Measurements from ENCODE around the gene CERS3.

CERS3 gene

DNA sequence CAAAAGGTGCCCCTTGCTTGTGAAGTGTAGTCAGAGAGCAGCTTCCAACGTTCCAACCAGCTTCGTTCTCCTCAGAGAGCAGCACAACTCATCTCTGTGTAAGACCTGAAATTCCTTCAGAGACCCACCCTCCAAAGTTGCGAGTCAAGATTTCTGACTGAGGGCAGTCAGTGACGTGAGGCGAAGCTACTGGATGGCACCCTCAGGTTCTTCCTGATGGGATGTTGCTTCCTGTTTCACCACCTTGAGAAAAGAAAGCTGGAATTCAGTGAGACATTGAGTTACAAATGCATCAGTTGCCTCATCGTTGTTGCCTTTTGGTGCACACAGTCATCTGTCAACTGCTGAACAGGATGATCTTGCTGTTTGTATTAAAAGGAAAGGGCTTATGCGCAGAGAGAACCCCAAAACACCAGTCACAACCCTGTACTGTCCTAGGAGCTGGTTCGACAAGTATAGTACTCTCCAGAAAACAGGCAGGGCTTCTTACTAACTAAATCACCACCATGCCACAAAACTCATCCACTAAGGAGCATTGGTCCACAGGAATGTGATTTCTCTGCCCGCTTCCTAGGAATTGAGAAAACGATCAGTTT, at the start of gene CERS3:
Gene CERS3 (minus strand): TSS at position 118 of the 596 bp plus-strand sequence. CDS start 27,101 bp downstream, outside the sequence.
- no peak for DNase-seq (ENCODE audit: low spot score)

DNA sequence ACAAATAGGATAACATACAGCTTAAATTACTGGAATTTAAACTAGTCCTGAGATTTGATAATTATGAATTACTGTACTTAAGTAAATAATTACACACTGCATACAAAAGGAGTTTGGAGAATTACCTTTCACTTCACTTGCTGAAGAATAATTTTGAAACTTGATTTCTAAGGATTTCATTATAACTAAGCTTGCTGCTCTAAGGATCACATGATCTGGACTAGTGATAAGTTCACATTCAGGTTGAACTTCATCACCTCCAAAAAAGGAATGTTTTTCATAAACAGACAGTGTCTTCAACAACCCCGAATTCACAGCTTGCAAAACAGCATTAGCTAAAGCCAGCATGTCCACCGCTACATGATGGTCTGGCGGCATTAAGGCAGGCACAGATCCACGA, 44.8 kb upstream of the CERS3 start:
- DNase-seq (ENCODE audit: low spot score), result no peak

DNA sequence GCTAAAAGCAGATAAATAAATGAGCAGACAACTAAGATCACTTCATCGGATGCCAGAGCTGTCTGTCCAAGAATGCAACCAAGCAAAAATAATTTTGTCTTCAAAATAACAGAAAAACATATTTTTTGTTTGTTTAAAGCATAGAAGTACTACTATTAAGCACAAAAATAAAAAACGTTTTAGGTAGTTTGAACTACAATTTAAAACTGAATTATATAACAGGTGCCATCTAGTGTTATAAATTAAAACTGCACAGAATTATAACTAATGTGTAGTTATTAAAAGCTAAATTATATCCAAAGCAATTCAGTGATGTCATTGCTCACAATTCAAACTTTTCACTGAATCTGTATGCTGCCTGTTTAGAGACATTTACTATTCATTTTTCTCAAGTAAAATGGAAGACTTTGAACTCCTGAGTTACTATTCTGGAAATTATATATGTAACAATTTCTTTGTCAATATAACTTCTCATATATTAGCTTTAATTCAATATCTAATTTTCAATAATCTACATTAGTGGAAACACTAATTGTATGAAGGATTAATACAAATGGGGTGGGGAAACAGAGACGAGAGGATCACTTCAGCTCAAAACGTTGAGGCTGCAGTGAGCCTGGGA, 43.7 kb upstream of the CERS3 start:
- peak; percentile 30 for DNase-seq (ENCODE audit: low spot score)

DNA sequence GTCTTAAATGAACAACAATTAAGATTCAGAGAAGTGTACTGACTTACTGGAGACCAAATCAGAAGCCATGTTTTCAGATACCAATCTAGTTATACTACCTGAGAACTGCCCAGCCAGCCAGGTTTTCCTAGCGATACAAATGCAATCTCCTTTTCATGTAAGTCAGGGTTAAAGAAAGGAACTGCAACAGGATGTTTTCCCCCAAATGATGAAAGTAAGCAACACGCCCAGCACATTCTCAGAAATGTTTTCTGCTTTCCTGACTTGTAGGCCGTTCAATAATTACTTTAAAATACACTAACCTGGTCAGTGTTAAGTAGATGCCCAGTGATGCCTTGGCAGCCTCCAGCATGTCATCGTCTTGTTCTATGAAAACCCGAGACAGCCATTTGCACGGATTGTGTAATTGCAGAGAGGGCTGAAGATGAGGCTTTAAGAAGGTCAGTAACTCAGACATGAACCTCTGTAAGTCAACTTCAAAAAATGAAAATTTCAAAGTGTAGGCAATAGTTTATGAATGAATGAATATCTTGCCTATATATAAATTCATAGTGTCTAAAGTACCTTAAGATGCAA, 42.9 kb upstream of the CERS3 start:
- DNase-seq (ENCODE audit: low spot score), result no peak

DNA sequence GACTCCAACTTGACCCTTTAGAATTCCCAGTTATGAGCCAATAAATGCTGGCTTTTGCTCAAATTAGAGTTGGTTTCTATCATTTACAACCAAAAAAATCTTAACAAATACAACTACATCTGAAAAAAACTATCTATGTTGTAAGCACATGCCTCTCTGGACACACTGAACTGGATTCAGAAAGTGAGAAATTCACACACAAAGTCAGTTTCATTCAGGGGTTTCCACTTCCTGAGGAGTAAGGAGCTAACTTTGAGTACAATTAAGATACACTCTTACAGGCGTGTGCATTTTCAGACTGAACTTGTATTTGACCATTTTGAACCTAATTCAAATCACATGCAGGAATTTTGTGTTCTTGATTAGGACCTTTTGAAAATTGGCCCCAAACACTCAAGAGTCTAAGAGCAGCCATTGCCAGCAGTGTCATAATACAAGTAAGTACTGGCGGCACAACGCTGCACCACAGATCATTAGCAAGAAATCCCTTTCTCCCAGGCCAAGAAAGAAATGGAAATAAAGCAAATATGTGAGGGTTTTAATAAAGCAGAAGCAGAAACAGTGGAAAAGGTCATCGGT, 42.1 kb upstream of the CERS3 start:
- no peak for DNase-seq (ENCODE audit: low spot score)

DNA sequence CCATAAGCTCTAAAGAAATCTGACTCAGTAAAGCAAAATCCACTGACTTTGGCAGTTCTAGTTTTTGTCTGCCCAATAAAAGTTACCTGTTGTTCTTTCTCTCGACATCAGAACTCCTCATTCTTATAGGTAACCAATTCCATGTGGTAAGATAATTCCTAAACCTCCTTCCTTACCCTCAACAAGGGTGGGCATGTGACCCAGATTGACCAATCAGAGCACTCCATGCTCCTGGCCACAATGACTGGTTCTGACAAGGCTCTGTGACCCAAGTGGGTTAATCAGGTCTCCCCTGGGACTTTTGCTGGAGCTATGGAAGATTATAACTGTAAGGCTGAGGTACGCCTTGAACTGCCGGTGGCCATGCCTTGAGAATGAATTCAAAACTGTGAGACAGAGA, 41.5 kb upstream of the CERS3 start:
- no peak for DNase-seq (ENCODE audit: low spot score)

DNA sequence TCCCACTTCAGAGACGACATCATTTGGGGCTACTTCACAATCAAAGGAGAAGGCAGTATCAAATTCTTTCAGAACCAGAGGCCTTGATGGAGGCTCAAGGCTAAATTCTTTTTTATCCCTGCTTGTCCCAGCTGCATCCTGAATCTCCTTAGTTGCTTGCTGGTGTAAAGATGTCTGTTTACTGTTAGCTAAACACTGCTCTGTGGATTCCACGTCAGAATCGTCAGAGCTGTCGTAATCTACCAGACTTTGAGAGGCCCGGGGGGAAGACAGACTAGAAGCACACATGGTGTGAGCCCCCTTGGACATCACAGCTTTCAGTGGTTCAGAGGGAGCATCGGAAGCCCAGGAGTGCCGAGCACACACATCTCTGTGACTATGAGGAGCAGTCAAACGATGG, 40.6 kb upstream of the CERS3 start:
- no peak for DNase-seq (ENCODE audit: low spot score)

DNA sequence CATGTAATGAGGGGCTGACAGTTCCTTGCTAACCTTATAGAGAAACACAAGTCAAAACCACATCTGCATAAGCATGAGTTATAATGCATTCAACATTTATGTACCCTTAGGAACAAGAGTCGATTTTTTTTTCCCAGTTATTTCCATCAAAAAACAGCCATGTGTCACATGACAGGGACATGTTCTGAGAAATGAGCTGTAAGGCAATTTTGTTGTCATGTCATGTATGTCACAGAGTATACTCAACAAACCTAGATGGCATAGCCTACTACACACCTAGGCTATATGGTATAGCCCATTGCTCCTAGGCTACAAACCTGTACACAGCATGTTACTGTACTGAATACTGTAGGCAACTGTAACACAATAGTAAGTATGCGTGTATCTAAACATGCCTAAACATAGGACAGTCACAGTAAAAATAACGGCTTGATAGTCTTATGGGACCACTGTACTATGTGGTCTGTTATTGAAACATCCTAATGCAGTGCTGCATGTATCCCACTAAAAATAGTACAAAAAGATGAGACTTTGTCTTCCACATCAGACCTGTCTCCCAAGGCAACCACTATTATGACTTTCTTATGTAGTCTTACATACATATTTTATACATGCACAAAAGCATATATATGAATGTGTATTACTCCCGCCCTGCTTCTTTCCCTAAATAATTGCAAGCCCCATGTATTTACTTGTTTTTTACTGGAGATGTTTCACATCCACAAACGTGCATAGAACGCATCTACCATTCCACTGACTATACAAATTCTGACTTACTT, 38.3 kb upstream of the CERS3 start:
- DNase-seq (ENCODE audit: low spot score), result no peak

DNA sequence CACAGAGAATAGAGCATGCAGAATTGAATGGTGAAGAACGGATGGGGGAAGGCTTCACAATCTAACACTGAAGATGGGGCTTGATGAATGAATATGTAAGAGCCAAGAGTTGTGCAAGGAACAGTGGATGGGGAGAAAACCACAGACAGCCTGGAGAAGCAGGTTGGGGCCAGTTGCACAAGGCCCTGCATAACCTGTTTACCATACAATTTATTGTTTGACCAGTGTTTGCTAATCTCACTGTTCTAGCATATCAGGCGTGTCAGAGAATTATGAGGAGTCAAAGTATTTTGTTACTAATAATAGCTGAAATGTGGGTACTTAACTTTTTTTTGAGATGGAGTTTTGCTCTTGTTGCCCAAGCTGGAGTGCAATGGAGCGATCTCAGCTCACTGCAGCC, 36.8 kb upstream of the CERS3 start:
- no peak for DNase-seq (ENCODE audit: low spot score)

DNA sequence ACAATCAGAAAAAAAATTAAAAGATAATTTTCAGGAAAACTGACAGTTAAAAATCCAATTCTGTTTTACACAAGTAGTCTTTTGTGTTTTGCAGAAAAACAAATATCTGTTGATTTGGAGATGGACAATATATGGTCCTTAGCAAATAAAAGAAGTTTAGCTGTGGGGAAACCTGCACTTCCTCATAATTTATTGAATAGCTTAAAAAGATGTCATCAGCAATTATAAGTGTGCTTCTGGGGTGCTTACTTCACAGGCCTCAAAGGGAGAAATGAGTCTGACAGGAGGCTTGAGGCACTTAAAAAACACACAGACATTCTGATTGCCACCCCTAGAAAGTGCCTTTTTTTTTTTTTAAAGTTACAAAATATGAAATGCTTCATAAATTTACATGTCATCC, 31.6 kb upstream of the CERS3 start:
- DNase-seq (ENCODE audit: low spot score), result no peak

DNA sequence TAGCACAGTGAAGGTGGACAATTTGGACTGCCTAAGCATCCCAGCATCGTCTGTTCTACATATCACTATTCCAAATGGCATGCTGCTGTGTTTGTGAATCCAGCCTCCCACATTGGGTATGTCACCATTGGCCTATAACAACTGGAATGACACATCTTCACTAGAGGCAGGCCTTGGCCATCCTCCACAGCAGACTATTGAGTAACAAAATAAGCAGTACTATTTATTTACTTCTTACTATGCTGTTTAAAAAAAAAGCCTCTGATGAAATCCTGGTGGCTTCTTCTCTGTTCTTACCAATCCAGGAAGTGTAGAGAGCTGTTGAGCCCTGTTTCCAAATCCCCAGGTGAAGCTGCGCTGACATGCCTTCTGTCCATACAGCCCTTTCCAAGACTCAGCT, 30.6 kb upstream of the CERS3 start:
- DNase-seq (ENCODE audit: low spot score), result no peak

DNA sequence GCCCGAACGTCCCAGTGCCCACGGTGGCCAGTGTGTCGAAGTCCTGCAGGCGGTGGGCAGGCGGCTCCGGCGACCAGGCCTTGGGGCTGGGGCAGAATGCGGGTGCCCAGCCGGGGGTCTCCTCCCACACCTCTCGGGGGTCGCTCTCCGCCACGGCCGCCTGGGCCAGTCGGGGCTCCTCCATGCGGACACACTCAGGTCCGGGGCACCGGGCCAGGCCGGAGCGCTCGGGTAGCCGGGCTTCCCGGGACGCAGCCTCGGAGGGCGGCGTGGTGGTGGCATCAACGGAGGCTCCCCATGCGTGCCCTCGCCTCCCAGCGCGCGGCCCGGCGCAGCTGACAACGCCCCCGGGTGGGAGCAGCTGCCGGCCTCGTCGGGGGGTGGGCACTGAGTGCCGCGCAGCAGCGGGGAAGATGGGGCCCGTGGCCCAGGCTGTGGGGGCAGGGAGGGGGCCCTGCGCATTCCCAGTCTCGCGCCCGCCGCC, 30.1 kb upstream of the CERS3 start:
- no peak for DNase-seq (ENCODE audit: low spot score)

DNA sequence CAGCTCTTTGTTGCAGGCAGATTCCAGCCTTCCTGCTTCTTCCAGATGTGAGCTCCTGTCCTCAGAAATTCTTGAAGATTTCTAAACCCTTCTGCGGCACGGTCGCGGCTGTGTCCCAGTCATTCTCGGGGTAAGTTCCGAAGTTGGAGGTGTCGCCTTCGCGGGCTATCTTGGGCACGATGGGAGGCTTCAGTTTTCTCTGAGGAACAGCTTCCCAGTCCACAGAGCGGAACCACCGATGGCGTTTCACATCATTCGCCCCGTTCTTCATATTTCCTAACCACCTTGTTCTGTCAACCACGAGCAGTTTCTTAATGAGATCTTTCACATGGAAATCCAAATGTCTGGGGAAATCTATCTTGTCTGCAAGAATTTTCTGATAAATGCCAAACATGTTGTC, 24.7 kb upstream of the CERS3 start:
- no peak for DNase-seq (ENCODE audit: low spot score)

DNA sequence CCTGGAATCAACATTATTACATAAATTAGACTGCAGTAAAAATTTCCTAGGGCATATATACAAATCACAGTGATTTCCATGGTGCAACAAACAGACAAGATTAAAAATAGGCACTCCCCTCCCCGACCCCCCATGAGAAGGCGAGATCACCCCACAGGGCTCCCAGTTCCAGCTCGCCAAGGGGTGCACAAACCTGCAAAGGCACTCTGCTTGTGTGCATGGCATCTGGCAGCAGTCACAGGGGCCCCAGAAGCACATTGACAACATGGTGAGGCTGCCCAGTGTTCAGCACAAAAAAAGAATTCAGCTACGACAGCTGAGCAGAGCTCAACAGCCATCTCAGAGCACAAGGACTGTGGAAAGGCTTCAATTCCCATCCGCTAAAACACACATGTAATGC, 19.2 kb upstream of the CERS3 start:
- no peak for DNase-seq (ENCODE audit: low spot score)

DNA sequence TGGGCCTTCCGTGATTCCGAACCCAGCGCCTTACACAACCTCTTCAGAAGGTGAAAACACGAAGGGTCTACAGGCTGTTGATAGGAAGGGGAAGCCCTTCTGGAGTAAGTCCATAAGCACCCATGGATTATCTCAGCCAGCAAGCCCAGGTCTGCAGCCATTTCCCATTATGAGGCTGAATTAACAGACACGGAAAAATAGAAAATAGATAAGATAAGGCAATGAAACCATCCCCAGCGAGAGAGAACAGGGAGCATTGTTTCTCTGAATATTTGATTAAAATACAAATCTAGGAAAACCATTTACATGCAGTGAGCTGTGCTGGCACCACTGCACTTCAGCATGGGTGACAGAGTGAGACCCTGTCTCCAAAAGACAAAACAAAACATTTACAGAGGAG, 16.2 kb upstream of the CERS3 start:
- DNase-seq (ENCODE audit: low spot score), result no peak

DNA sequence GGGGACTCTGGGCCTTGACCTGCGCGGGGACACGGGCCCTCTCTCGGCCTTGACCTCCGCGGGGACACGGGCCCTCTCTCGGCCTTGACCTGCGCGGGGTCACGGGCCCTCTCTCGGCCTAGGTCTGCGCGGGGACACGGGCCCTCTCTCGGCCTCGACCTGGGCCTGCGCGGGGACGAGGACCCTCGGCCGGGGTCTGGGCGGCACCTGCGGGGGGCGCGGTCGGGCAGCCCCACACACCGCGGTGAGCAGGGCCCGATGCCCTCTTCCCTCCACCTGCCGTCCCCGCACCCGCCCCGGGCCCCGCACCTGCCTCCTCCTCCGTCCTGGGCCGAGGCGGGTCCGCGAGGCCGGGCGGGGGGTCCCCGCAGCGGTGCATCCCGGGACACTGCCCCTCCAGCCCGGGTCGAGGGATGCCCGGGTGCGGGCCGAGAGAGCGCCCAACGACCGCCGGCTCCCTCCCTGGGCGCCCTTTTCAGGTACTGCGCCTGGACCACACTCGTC, 15.6 kb upstream of the CERS3 start:
- DNase-seq (ENCODE audit: low spot score), result no peak

DNA sequence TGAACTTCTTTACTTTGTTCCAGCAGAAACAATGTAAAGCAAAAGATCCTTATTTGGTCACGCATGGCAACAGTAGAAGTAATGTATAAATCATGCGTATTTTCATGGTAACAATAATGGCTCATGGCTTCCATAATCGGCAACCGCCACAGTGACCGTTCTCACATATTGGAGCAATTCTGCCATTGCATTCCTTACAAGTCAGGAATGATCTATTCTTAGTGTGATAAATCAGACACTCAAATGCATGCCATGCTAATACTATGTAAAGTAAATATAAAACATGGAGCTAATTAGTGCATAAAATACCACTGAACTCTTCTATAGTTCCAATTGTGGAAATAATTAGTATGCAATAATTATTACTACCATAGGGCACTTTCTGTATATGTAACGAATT, 13.5 kb upstream of the CERS3 start:
- no peak for DNase-seq (ENCODE audit: low spot score)

DNA sequence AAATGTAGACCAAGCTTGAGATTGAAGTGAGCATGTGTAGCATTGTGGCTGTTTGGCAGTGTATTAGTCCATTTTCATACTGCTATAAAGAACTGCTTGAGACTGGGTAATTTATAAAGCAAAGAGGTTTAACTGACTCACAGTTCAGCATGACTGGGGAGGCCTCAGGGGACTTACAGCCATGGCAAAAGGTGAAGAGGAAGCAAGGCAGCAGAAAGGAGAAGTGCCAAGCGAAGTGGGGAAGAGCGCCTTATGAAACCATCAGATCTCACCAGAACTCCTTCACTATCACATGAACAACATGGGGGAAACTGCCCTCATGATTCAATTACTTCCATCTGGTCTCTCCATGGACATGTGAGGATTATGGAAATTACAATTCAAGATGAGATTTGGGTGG, 8.6 kb upstream of the CERS3 start:
- no peak for DNase-seq (ENCODE audit: low spot score)

DNA sequence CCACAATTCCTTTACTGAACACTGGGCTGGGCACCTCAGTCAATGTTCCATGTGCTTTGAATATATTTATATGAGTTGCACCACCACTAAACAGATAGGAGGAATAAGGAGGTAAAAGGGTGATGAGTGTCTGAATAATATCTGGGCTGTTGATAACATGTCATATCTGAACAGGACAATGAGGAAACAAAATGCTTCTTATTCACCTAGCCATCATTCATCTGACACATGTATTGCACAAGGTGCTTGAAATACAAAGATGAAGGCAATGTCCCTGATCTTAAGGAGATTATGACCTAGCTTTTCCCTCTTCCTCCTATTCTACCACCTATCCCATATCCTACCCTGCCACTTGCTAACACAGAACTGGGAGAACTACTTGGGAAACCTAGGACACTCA, 8.0 kb upstream of the CERS3 start:
- DNase-seq (ENCODE audit: low spot score), result no peak

DNA sequence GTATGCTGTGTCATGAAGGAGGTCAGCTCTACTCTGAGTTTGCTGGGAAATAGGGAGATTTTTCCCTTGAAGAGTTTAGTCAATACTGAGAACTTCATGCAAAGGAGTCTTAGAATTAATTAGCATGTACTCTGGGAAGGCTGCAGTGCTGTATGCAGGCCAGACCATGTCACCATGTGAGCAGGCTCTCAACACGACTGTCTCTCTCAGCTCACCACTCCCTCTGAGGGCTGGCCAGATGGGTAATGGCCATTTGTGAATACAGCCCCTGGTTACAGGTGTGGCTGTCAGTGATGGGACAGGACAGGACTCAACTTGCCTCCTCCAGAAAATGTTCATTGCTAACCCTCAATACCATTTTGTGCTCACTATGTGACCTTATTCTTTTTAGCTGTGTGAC, 5.1 kb upstream of the CERS3 start:
- DNase-seq (ENCODE audit: low spot score), result no peak

DNA sequence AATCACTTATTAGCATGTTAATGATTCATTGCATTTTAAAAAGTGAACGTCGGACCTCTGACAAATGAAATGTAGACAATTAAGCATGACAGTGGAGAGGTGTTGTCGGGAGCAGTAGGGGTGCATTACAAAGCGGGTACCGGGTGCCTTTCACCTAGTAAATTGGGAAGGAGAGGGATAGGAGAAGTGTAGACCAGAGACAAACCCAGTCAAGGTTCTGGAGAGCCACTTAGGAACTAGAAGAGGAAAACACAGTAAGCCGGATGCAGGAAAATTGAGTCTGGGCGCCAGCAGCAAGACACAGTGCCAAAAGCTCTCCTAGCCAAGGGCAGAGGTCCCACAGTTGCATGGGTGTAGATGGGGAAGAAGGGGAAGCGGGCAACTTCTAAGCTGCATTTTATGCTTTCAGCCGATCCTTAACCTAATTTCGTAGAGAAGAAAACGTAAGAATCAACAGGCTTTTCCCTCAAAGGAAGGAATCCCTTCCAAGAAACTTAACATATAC, 3.1 kb upstream of the CERS3 start:
- no peak for DNase-seq (ENCODE audit: low spot score)

DNA sequence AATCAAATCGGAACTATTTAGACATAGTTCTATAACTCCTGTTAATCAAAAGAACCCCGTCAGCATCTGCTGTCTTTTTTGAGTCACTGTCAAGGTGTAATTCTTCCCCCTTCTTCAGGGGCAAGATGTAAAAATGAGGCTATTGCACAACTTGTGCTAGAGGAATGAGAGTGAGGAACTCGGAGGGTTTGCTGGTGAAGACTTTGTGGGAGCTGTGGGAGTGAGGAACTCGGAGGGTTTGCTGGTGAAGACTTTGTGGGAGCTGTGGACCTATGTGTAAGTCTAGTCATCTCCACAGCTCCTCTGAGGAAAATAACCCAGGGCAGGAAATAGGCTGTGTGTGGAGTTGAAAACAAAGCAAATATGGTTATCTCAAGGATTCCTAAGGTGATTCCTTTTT, 2.5 kb upstream of the CERS3 start:
- DNase-seq (ENCODE audit: low spot score), result no peak

Data from kidney capillary endothelial cell (primary cell).